H1 (cell line): Measurements from ENCODE around the gene MEIS2. TPM values are rescaled to one million over a fixed set of nuclear protein-coding genes. Genes with fewer than 3 reads are reported as not detected.

ENCODE experiments used
- CTCF ChIA-PET: fragments of 300-600 bp; sonication (Branson Sonifier 250); formaldehyde crosslinking; loops from one replicate; lab custom pipeline; 2021; ENCODE audit not compliant: partially characterized antibody; lab: Charles Lee
- POLR2A ChIA-PET: fragments of 300-600 bp; sonication (Branson Sonifier 250); formaldehyde crosslinking; loops from one replicate; lab custom pipeline; 2021; ENCODE audit warnings: inconsistent platforms; ENCODE audit not compliant: partially characterized antibody; lab: Charles Lee
- DNase-seq, 2 experiments: peaks; one replicate each; pipeline versions ENCODE4 v3.0.0 to v3.0.0-alpha.2; 2010 to 2022; ENCODE audit warnings: low spot score in 2 of 2, low read depth in 1 of 2, mixed read lengths in 1 of 2
- FAIRE-seq: peaks from 2 replicates; lab custom pipeline; 2011; peaks lifted over from hg19 to GRCh38; lab: Jason Lieb, UNC
- H2AFZ ChIP-seq: 2 replicates; pipeline ENCODE4 v1.8.1; 2012; ENCODE audit warnings: low read length, inconsistent platforms
- H2AK5ac ChIP-seq: 2 replicates; pipeline ENCODE4 v1.6.1; 2013; ENCODE audit warnings: low read depth, low read length
- H2BK120ac ChIP-seq: replicated peaks from 2 replicates; pipeline ENCODE3; 2013; ENCODE audit warnings: low read depth, low read length, inconsistent platforms
- H2BK12ac ChIP-seq: 2 replicates; pipeline ENCODE4 v1.6.1; 2013; ENCODE audit warnings: low read depth, low read length
- H2BK15ac ChIP-seq: 2 replicates; pipeline ENCODE4 v1.6.1; 2013; ENCODE audit warnings: low read length
- H2BK20ac ChIP-seq: 2 replicates; pipeline ENCODE4 v1.6.1; 2013; ENCODE audit warnings: low read length
- H2BK5ac ChIP-seq: 2 replicates; pipeline ENCODE4 v1.6.1; 2013; ENCODE audit warnings: low read depth, low read length
- H3K14ac ChIP-seq: 2 replicates; pipeline ENCODE4 v1.6.1; 2013; ENCODE audit warnings: inconsistent platforms; ENCODE audit not compliant: insufficient read length
- H3K18ac ChIP-seq: 2 replicates; pipeline ENCODE4 v1.6.1; 2013; ENCODE audit warnings: low read length; ENCODE audit errors: extremely low read depth
- H3K23ac ChIP-seq: 2 replicates; pipeline ENCODE4 v1.6.1; 2013; ENCODE audit warnings: inconsistent platforms; ENCODE audit not compliant: insufficient read length
- H3K23me2 ChIP-seq: 2 replicates; pipeline ENCODE4 v1.6.1; 2013; ENCODE audit warnings: low read depth, low read length
- H3K27ac ChIP-seq: 2 replicates; pipeline ENCODE4 v1.6.1; 2011; ENCODE audit warnings: low read depth, low read length, inconsistent platforms
- H3K27me3 ChIP-seq, 4 experiments: replicated peaks in 1 of 4; 1 replicate in 1 of 4; 2 replicates in 3 of 4; pipeline versions ENCODE4 v1.6.1 to v1.8.1; 2011 to 2013; ENCODE audit warnings: low read length in 3 of 4, mild to moderate bottlenecking in 3 of 4, inconsistent platforms in 2 of 4, mixed read lengths in 2 of 4, moderate library complexity in 1 of 4; ENCODE audit not compliant: control insufficient read depth in 3 of 4, insufficient read depth in 3 of 4; ENCODE audit errors: extremely low read depth in 1 of 4
- H3K36me3 ChIP-seq, 4 experiments: 2 replicates each; pipeline versions ENCODE4 v1.6.1 to v1.8.1; 2011 to 2013; ENCODE audit warnings: mild to moderate bottlenecking in 4 of 4, low read length in 3 of 4, moderate library complexity in 2 of 4, control low read depth in 1 of 4, inconsistent platforms in 1 of 4; ENCODE audit not compliant: insufficient read depth in 4 of 4, control insufficient read depth in 2 of 4
- H3K4ac ChIP-seq: replicated peaks from 2 replicates; pipeline ENCODE3; 2013; ENCODE audit warnings: low read length, low read depth, mixed read lengths, inconsistent platforms; ENCODE audit not compliant: insufficient read length
- H3K4me1 ChIP-seq, 4 experiments: replicated peaks in 1 of 4; 1 replicate in 1 of 4; 2 replicates in 3 of 4; pipeline versions ENCODE4 v1.6.1 to v1.8.1; 2011 to 2013; ENCODE audit warnings: low read length in 3 of 4, inconsistent platforms in 2 of 4, mixed read lengths in 1 of 4; ENCODE audit not compliant: insufficient read depth in 4 of 4, control insufficient read depth in 3 of 4
- H3K4me2 ChIP-seq, 2 experiments: 2 replicates each; pipeline versions ENCODE4 v1.6.1 to v1.8.1; 2011 to 2013; ENCODE audit warnings: low read depth in 2 of 2, low read length in 2 of 2, control low read depth in 1 of 2, inconsistent platforms in 1 of 2, mild to moderate bottlenecking in 1 of 2; ENCODE audit not compliant: insufficient read depth in 1 of 2
- H3K4me3 ChIP-seq, 4 experiments: fragments of 200-600, 300-600 bp in 1 of 4; sonication (generic), shearing (Covaris generic), sonication (Bioruptor Twin) in 1 of 4; 2 replicates each; pipeline versions ENCODE4 v1.5.1 to v1.8.1; 2011 to 2016; ENCODE audit warnings: low read length in 4 of 4, low read depth in 3 of 4, control low read depth in 2 of 4, inconsistent platforms in 2 of 4, mild to moderate bottlenecking in 2 of 4, mixed read lengths in 1 of 4, moderate library complexity in 1 of 4; ENCODE audit not compliant: insufficient read depth in 2 of 4; ENCODE audit errors: extremely low read depth in 1 of 4
- H3K56ac ChIP-seq: replicated peaks from 2 replicates; pipeline ENCODE3; 2013; ENCODE audit warnings: low read depth, mild to moderate bottlenecking, mixed read lengths, low read length, inconsistent platforms; ENCODE audit not compliant: insufficient read length
- H3K79me1 ChIP-seq: 2 replicates; pipeline ENCODE4 v1.6.1; 2013; ENCODE audit warnings: low read depth, low read length, control low read depth
- H3K79me2 ChIP-seq, 2 experiments: 2 replicates each; pipeline versions ENCODE4 v1.6.1 to v1.8.1; 2012 to 2013; ENCODE audit warnings: low read length in 2 of 2, mild to moderate bottlenecking in 2 of 2, inconsistent platforms in 1 of 2; ENCODE audit not compliant: insufficient read depth in 2 of 2, control insufficient read depth in 1 of 2
- H3K9ac ChIP-seq, 4 experiments: replicated peaks in 1 of 4; 1 replicate in 1 of 4; 2 replicates in 3 of 4; pipeline versions ENCODE4 v1.6.1 to v1.8.1; 2011 to 2013; ENCODE audit warnings: low read depth in 3 of 4, low read length in 3 of 4, control low read depth in 2 of 4, mild to moderate bottlenecking in 2 of 4, moderate library complexity in 2 of 4, inconsistent platforms in 1 of 4; ENCODE audit errors: extremely low read depth in 1 of 4
- H3K9me3 ChIP-seq, 2 experiments: 2 replicates each; pipeline versions ENCODE4 v1.6.1 to v1.8.1; 2012 to 2013; ENCODE audit warnings: mild to moderate bottlenecking in 2 of 2, moderate library complexity in 2 of 2, control low read depth in 1 of 2, inconsistent platforms in 1 of 2, low read depth in 1 of 2, low read length in 1 of 2, mixed read lengths in 1 of 2; ENCODE audit not compliant: insufficient read depth in 2 of 2
- H4K20me1 ChIP-seq, 2 experiments: replicated peaks in 1 of 2; 2 replicates each; pipeline versions ENCODE3 to v1.8.1; 2011 to 2013; ENCODE audit warnings: inconsistent platforms in 2 of 2, low read length in 2 of 2, mild to moderate bottlenecking in 1 of 2; ENCODE audit not compliant: insufficient read depth in 2 of 2, control insufficient read depth in 1 of 2
- H4K5ac ChIP-seq: 2 replicates; pipeline ENCODE4 v1.6.1; 2013; ENCODE audit warnings: low read length, low read depth, mixed read lengths, inconsistent platforms; ENCODE audit not compliant: insufficient read length
- H4K8ac ChIP-seq: 2 replicates; pipeline ENCODE4 v1.8.0; 2013; ENCODE audit warnings: mild to moderate bottlenecking, moderate library complexity, low read length, inconsistent platforms; ENCODE audit not compliant: insufficient read depth; ENCODE audit errors: extremely low read depth
- H4K91ac ChIP-seq: replicated peaks from 2 replicates; pipeline ENCODE3; 2013; ENCODE audit warnings: low read length, mixed read lengths, inconsistent platforms; ENCODE audit not compliant: insufficient read length
- ASH2L ChIP-seq: fragments of 200-600, 300-600 bp; sonication (generic); IDR thresholded peaks from one replicate; pipeline ENCODE4 v1.7.1; 2017; ENCODE audit warnings: low read length
- BRCA1 ChIP-seq: IDR thresholded peaks from 2 replicates; pipeline ENCODE4 v1.6.1; 2012; ENCODE audit warnings: low read depth, low read length, improper control_type of control experiment
- CBX5 ChIP-seq: fragments of 300-800, 300-1000 bp; sonication (generic); IDR thresholded peaks from 2 replicates; pipeline ENCODE4 v1.7.1; 2016; ENCODE audit warnings: antibody characterized with exemption, low read length, low read depth
- CTBP2 ChIP-seq: IDR thresholded peaks from 2 replicates; pipeline ENCODE4 v1.7.0; 2011; ENCODE audit warnings: borderline replicate concordance, mild to moderate bottlenecking, moderate library complexity, mixed read lengths, low read length; ENCODE audit not compliant: insufficient read depth, insufficient read length
- EP300 ChIP-seq, 2 experiments: IDR thresholded peaks; 1 replicate in 1 of 2; 2 replicates in 1 of 2; pipeline ENCODE4 v1.6.1; 2011 to 2012; ENCODE audit warnings: low read depth in 2 of 2, low read length in 2 of 2, mild to moderate bottlenecking in 2 of 2, borderline replicate concordance in 1 of 2, inconsistent platforms in 1 of 2, moderate library complexity in 1 of 2
- JUND ChIP-seq: IDR thresholded peaks from 2 replicates; pipeline ENCODE4 v1.6.1; 2011; ENCODE audit warnings: mild to moderate bottlenecking, improper control_type of control experiment, low read length
- KDM1A ChIP-seq: fragments of 200-600, 300-600 bp; sonication (generic); IDR thresholded peaks from 2 replicates; pipeline ENCODE4 v1.7.1; 2016; ENCODE audit warnings: mild to moderate bottlenecking, low read length, borderline replicate concordance
- KDM5A ChIP-seq: fragments of 200-600 bp; IDR thresholded peaks from 2 replicates; pipeline ENCODE4 v1.7.1; 2012; ENCODE audit warnings: mild to moderate bottlenecking, low read length, inconsistent platforms, mixed read lengths
- NRF1 ChIP-seq: IDR thresholded peaks from 2 replicates; pipeline ENCODE4 v1.6.1; 2011; ENCODE audit warnings: mild to moderate bottlenecking, low read depth, low read length, improper control_type of control experiment
- SIN3A ChIP-seq, 2 experiments: IDR thresholded peaks in 1 of 2; conservative IDR thresholded peaks in 1 of 2; 2 replicates each; pipeline ENCODE4 v1.6.1; 2011 to 2012; ENCODE audit warnings: low read length in 2 of 2, improper control_type of control experiment in 1 of 2, low read depth in 1 of 2, mild to moderate bottlenecking in 1 of 2
- SP1 ChIP-seq: IDR thresholded peaks from 2 replicates; pipeline ENCODE4 v1.6.1; 2011; ENCODE audit warnings: low read depth, low read length
- SP2 ChIP-seq: IDR thresholded peaks from 2 replicates; pipeline ENCODE4 v1.6.1; 2012; ENCODE audit warnings: mild to moderate bottlenecking, low read length, inconsistent platforms
- TAF7 ChIP-seq: optimal IDR thresholded peaks from 2 replicates; pipeline ENCODE3; 2011; ENCODE audit warnings: low read depth, mild to moderate bottlenecking, inconsistent platforms, low read length, moderate library complexity, borderline replicate concordance
- ZNF274 ChIP-seq: IDR thresholded peaks from 2 replicates; pipeline ENCODE4 v1.7.0; 2012; ENCODE audit warnings: low read length, borderline replicate concordance; ENCODE audit errors: extremely low read depth
- polyA plus RNA-seq, 7 experiments: library from polyadenylated mRNA; depleted of rRNA in 3 of 7; stranded (reverse) in 5 of 7; unstranded in 2 of 7; fragments of >200 nt in 5 of 7; fragments of 200-250 nt in 2 of 7; gene quantifications; 1 replicate in 5 of 7; 2 replicates in 1 of 7; 4 replicates in 1 of 7; pipeline versions ENCODE4 v1.2.1 to v1.2.3, GENCODE V29; 2011 to 2013; ENCODE audit warnings: missing spikeins in 2 of 7, mixed read lengths in 2 of 7
- total RNA-seq: library from RNA; stranded (reverse); fragmentation: NEBNext Ultra II Directional; extraction: Animal tissue kit (Norgen Biotek cat#: 25700); gene quantifications from 2 replicates; pipeline ENCODE4 v1.2.1, GENCODE V29; 2021
- TF ChIP-seq, protein P1 (sequence below): IDR thresholded peaks from 2 replicates; pipeline ENCODE4 v1.6.1; 2012; ENCODE audit warnings: inconsistent platforms

MEIS2 gene
- total and polyA plus RNA-seq, 2 of the 8 experiments (the other 6 are each of a cell fraction or from before 2014, with no cell fraction given) = 0.22 to 1.2 TPM

DNA sequence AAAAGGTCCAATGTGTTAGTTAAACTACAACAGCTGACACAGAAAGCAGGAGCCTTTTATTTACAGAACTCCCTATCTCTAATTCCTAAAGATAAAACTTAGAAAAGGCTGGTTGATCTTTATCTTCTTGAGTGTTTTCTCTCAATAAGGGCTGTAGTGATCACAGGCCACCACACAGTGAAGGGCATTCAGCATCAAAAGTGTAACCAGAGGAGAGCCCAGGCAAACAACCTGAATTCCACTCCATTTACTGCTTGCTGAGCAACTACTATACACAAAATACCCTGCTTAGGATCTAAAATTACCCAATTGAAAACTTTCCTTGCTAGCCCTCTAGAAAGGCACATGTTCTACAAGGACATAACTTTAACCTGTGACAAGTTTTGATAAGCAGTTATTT is 122.7 kb downstream of the MEIS2 start:
- Histone ChIP-seq H3K23ac (no peak overlapping the region), H3K9me3 (0 out of 4 replicates have a peak, but pooled peaks cover 0 to 3% of the 10 kb centered on the region in 2 experiments)
- FAIRE-seq = peak; percentile 48
- TF ChIP-seq SIN3A (conservative IDR thresholded peaks at IDR 0.05 in 1 of 2, IDR thresholded peaks at IDR 0.05 in 1 of 2; ENCODE audit: low read depth in 1 of 2, low read length in 2 of 2) = no peak
- TF ChIP-seq KDM1A = no peak
- no peak for TF ChIP-seq NRF1
- no peak for TF ChIP-seq SP2
- no peak for TF ChIP-seq BRCA1
- TF ChIP-seq CBX5 = no peak
- TF ChIP-seq EP300 (IDR thresholded peaks at IDR 0.05; ENCODE audit: borderline replicate concordance in 1 of 2, low read depth in 2 of 2, low read length in 2 of 2) = no peak
- TF ChIP-seq TAF7 = no peak
- TF ChIP-seq, protein P1, sequence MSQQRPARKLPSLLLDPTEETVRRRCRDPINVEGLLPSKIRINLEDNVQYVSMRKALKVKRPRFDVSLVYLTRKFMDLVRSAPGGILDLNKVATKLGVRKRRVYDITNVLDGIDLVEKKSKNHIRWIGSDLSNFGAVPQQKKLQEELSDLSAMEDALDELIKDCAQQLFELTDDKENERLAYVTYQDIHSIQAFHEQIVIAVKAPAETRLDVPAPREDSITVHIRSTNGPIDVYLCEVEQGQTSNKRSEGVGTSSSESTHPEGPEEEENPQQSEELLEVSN = no peak
- no peak for TF ChIP-seq ZNF274
- no peak for TF ChIP-seq KDM5A
- no peak for TF ChIP-seq SP1
- no peak for TF ChIP-seq JUND
- TF ChIP-seq ASH2L = no peak
- no peak for TF ChIP-seq CTBP2

More for the DNA sequence above, 122.7 kb downstream of the MEIS2 start:
- Histone ChIP-seq H3K18ac (no peak overlapping the region; the same call in 1 of the 2 replicates), H2BK120ac (no peak overlapping the region), H3K4ac (no peak overlapping the region), H2BK15ac (no peak overlapping the region), H4K91ac (no peak overlapping the region), H2BK5ac (no peak overlapping the region), H2AFZ (no peak overlapping the region), H3K4me1 (peaks cover 0 to 8% (median 1%) of the 10 kb centered on the region in 4 experiments; a peak in 2 of 7 replicates), H4K8ac (no peak overlapping the region), H3K79me1 (no peaks in the 10 kb centered on the region), H3K27me3 (no peaks in the 10 kb centered on the region), H2BK12ac (no peak overlapping the region), H3K9ac (no peak overlapping the region), H3K14ac (no peak overlapping the region), H2AK5ac (no peak overlapping the region), H3K27ac (no peak overlapping the region), H4K20me1 (no peaks in the 10 kb centered on the region), H3K4me2 (no peak overlapping the region), H4K5ac (no peak overlapping the region), H3K36me3 (no peaks in the 10 kb centered on the region), H3K79me2 (no peaks in the 10 kb centered on the region), H3K23me2 (no peaks in the 10 kb centered on the region), H3K56ac (no peak overlapping the region), H2BK20ac (no peak overlapping the region), H3K4me3 (no peak overlapping the region)
- ChIA-PET CTCF (no interaction called here), POLR2A (no interaction called here)
- DNase-seq = no peak
